Effector CD4-positive, alpha-beta T cell (primary cell): ENCODE measurements around the gene ANKS1B.

ENCODE experiments used
- DNase-seq: peaks from one replicate; pipeline ENCODE4 v3.0.0-alpha.2; 2020

The ANKS1B gene

GRCh38 chr12:98698603-98699463, 1285.9 kb downstream of the ANKS1B start:
- DNase-seq: no peak

- no peak for DNase-seq
Measured at GRCh38 chr12:98697209-98697608, 1287.5 kb downstream of the ANKS1B start.

- DNase-seq: no peak
Measured at GRCh38 chr12:98696036-98696646, 1288.6 kb downstream of the ANKS1B start.

GRCh38 chr12:98691351-98691750, 1293.4 kb downstream of the ANKS1B start:
- DNase-seq: no peak

- no peak for DNase-seq
Measured at GRCh38 chr12:98686603-98687002, 1298.1 kb downstream of the ANKS1B start.
